NCI-H146 treated with DMSO at 0.1 percent for 48 hours (cell line): ENCODE data around the gene MYO3A.
A peak's percentile ranks its signal among the peaks of the same experiment; 100 is the strongest.

Source experiments
- DNase-seq: peaks from one replicate; lab custom pipeline; 2025; ENCODE audit not compliant: unreplicated experiment; lab: John Stamatoyannopoulos, UW

The MYO3A gene

GRCh38 chr10:26214551-26215395 is 280.7 kb downstream of the MYO3A start:
- peak; percentile 30 for DNase-seq

GRCh38 chr10:26215396-26215934 is 281.4 kb downstream of the MYO3A start:
- DNase-seq: peak; percentile 40

- peak; percentile 53 for DNase-seq
Observed at GRCh38 chr10:26215935-26216584, 282.0 kb downstream of the MYO3A start.

- DNase-seq: peak; percentile 15
Observed at GRCh38 chr10:26216585-26217395, 282.8 kb downstream of the MYO3A start, which contains the start of gene GAD2. Gene GAD2 (plus strand): TSS chr10:26216774. CDS start chr10:26216810, 36 bp downstream.

GRCh38 chr10:26217396-26218086 is 283.5 kb downstream of the MYO3A start:
- peak; percentile 41 for DNase-seq

- DNase-seq: no peak
Observed at GRCh38 chr10:26219676-26220075, 285.6 kb downstream of the MYO3A start.

- no peak for DNase-seq
Observed at GRCh38 chr10:26220901-26221300, 286.9 kb downstream of the MYO3A start.

- DNase-seq: no peak
Observed at GRCh38 chr10:26221541-26221940, 287.5 kb downstream of the MYO3A start.

GRCh38 chr10:26222563-26222962 is 288.5 kb downstream of the MYO3A start:
- DNase-seq: no peak

- peak; percentile 25 for DNase-seq
Observed at GRCh38 chr10:26225322-26225721, 291.3 kb downstream of the MYO3A start.

GRCh38 chr10:26227786-26228185 is 293.8 kb downstream of the MYO3A start:
- no peak for DNase-seq

- DNase-seq: no peak
Observed at GRCh38 chr10:26232174-26232573, 298.1 kb downstream of the MYO3A start.

- no peak for DNase-seq
Observed at GRCh38 chr10:26235761-26236160, 301.7 kb downstream of the MYO3A start.

GRCh38 chr10:26238378-26238777 is 304.3 kb downstream of the MYO3A start:
- no peak for DNase-seq

GRCh38 chr10:26242706-26243350 is 308.8 kb downstream of the MYO3A start:
- DNase-seq: peak; percentile 75

- peak; percentile 23 for DNase-seq
Observed at GRCh38 chr10:26243351-26243720, 309.3 kb downstream of the MYO3A start.

- DNase-seq: no peak
Observed at GRCh38 chr10:26249681-26250080, 315.7 kb downstream of the MYO3A start.

- no peak for DNase-seq
Observed at GRCh38 chr10:26251925-26252324, 317.9 kb downstream of the MYO3A start.

- DNase-seq: no peak
Observed at GRCh38 chr10:26254616-26255015, 320.6 kb downstream of the MYO3A start.

GRCh38 chr10:26259341-26259740 is 325.3 kb downstream of the MYO3A start:
- no peak for DNase-seq
